Measurements from ENCODE around the gene NACA2.
A peak's percentile ranks its signal among the peaks of the same experiment; 100 is the strongest.
"Not testable (repeated sequence)": the region's sequence is repeated elsewhere in the genome, so short reads cannot be mapped to it uniquely, and the experiment has no call there.

Gene NACA2

DNA sequence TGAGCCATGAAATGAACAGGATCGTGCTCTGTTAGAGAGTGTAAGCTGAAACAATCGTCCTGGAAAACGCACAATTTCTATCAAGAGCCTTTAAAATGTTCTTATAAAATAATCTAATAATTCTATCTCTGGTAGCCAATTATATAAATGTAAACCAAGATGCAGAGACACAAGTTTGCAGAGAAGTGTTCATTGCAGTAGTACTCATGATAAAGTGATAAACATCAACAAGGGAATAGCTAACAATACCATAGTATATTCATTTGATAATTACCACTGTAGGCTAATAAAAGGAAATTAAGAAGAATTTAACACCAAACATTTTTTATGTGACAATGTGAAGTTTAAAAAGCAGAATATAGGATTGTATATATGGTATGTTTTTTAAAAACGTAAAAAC, 12.4 kb downstream of the NACA2 start:
- Histone ChIP-seq H3K9me3 (ENCODE audit: control insufficient read depth, low read length) (no peaks in the 10 kb centered on the region), H3K4me1 (no peaks in the 10 kb centered on the region), H3K27ac (no peak overlapping the region), H3K4me3 (ENCODE audit: low read depth, low read length) (no peak overlapping the region), H2AFZ (no peak overlapping the region), H3K4me2 (ENCODE audit: low read length) (no peak overlapping the region), H3K27me3 (ENCODE audit: control insufficient read depth, insufficient read depth, low read length) (no peaks in the 10 kb centered on the region), H3K36me3 (ENCODE audit: control insufficient read depth, insufficient read depth, low read length) (no peaks in the 10 kb centered on the region), H3K79me2 (no peaks in the 10 kb centered on the region), H3K9ac (no peak overlapping the region)
- TF ChIP-seq, protein P1, sequence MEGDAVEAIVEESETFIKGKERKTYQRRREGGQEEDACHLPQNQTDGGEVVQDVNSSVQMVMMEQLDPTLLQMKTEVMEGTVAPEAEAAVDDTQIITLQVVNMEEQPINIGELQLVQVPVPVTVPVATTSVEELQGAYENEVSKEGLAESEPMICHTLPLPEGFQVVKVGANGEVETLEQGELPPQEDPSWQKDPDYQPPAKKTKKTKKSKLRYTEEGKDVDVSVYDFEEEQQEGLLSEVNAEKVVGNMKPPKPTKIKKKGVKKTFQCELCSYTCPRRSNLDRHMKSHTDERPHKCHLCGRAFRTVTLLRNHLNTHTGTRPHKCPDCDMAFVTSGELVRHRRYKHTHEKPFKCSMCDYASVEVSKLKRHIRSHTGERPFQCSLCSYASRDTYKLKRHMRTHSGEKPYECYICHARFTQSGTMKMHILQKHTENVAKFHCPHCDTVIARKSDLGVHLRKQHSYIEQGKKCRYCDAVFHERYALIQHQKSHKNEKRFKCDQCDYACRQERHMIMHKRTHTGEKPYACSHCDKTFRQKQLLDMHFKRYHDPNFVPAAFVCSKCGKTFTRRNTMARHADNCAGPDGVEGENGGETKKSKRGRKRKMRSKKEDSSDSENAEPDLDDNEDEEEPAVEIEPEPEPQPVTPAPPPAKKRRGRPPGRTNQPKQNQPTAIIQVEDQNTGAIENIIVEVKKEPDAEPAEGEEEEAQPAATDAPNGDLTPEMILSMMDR (IDR thresholded peaks at IDR 0.05), result no peak

DNA sequence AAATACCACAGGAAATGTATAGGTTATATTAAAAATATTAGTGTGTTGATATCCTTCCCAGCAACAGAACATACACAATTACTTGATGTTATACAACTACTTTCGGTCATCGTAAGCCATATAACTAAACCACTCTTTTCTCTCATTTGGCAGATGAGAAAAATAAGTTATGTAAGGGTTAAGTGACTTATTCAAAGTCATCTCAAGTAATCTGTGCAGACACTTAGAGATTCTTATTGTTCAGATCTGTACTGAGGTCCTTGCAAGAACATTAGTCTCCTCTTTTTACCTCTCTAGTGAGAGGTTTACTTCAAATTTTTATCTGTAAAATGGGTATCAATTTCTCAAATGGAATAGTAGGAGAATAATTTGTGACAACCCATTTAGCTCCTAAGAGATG, 15.0 kb downstream of the NACA2 start:
- no peaks in the 10 kb centered on the region for H3K36me3 ChIP-seq (ENCODE audit: control insufficient read depth, insufficient read depth, low read length)
- H3K27me3 ChIP-seq (ENCODE audit: control insufficient read depth, insufficient read depth, low read length), result no peaks in the 10 kb centered on the region
- no peak overlapping the region for H2AFZ ChIP-seq
- no peak overlapping the region for H3K9ac ChIP-seq
- H3K4me1 ChIP-seq, result no peaks in the 10 kb centered on the region
- no peaks in the 10 kb centered on the region for H3K9me3 ChIP-seq (ENCODE audit: control insufficient read depth, low read length)
- no peaks in the 10 kb centered on the region for H3K79me2 ChIP-seq
- no peak overlapping the region for H3K4me2 ChIP-seq (ENCODE audit: low read length)
- H3K27ac ChIP-seq, result no peak overlapping the region
- H3K4me3 ChIP-seq (ENCODE audit: low read depth, low read length), result no peak overlapping the region
- TF ChIP-seq, protein P1 (IDR thresholded peaks at IDR 0.05), result no peak

DNA sequence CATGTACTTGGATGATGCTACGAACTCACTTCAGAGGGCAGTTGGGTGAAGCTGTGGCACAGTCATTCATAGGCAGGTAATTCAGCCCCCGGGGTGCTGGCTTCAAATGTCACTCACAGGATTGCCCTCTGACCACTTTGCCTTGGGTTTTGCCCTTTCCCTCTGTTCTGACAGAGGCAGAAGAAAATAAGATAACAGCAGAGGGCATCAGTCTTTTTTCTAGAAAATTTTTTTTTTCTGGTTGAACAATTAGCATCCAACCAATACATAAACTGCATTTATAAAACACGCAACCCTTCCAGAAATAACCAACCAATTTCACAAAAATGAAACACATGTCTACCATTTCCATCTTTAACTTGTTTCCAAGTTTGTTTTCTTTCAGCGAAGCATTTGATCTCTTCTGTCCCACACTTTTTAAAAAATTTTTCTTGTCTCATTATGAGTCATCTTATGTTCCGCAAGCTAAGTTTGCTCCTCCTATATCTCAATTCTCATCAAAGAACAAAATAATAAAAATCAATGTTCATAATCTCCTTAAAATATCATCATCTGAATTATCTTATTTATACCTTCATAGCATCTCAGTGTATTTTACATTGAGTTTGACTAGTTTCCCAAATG, 15.6 kb downstream of the NACA2 start:
- no peaks in the 10 kb centered on the region for H3K27me3 ChIP-seq (ENCODE audit: control insufficient read depth, insufficient read depth, low read length)
- H3K9me3 ChIP-seq (ENCODE audit: control insufficient read depth, low read length), result no peaks in the 10 kb centered on the region
- no peaks in the 10 kb centered on the region for H3K4me1 ChIP-seq
- no peak overlapping the region for H2AFZ ChIP-seq
- H3K4me3 ChIP-seq (ENCODE audit: low read depth, low read length), result no peak overlapping the region
- TF ChIP-seq, protein P1 (IDR thresholded peaks at IDR 0.05), result no peak
- no peak overlapping the region for H3K27ac ChIP-seq
- no peak overlapping the region for H3K9ac ChIP-seq
- no peak overlapping the region for H3K4me2 ChIP-seq (ENCODE audit: low read length)
- H3K79me2 ChIP-seq, result no peaks in the 10 kb centered on the region
- no peaks in the 10 kb centered on the region for H3K36me3 ChIP-seq (ENCODE audit: control insufficient read depth, insufficient read depth, low read length)

DNA sequence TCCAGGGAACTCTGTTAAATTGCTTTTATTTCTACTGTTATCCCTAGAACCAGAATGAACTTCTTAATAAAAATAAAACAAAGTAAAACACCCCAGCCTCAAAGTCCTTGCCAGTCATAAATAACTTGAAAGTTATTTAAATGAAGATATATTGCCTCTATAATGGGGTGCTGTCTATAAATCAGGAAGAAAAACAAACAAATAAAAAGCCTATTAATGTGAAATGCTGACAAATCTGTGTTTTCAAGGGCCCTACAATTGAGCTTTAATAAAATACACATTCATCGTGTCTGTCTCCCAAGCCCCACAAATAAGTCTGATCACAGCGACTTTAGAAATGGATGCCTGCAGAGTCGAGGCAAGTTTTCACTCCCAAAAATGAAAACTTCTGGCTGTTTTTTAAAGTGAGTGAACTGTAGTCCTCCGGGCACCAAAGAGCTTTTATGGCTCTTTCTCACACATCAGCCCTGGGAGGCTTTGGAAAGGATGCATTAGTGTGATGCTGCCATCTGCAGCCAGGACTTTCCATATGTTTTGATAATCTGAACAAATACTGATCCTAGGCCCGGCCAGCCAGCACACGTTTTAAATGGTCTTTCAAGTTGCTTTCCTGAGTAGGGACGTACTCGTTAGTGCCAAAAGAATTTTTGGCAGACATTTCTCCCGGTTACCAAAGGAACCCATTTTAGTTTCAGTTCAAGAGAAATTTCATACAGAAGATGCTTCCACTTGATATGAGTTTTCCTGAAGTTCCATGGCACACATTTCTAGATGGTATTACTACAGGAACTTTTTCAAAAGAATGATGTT, 16.3 kb downstream of the NACA2 start:
- no peak overlapping the region for H3K27ac ChIP-seq
- H3K36me3 ChIP-seq (ENCODE audit: control insufficient read depth, insufficient read depth, low read length), result no peaks in the 10 kb centered on the region
- H3K9me3 ChIP-seq (ENCODE audit: control insufficient read depth, low read length), result no peaks in the 10 kb centered on the region
- H3K9ac ChIP-seq, result no peak overlapping the region
- no peak overlapping the region for H2AFZ ChIP-seq
- no peak overlapping the region for H3K4me2 ChIP-seq (ENCODE audit: low read length)
- TF ChIP-seq, protein P1 (IDR thresholded peaks at IDR 0.05), result peak; percentile 5
- no peaks in the 10 kb centered on the region for H3K4me1 ChIP-seq
- H3K4me3 ChIP-seq (ENCODE audit: low read depth, low read length), result no peak overlapping the region
- no peaks in the 10 kb centered on the region for H3K79me2 ChIP-seq
- no peaks in the 10 kb centered on the region for H3K27me3 ChIP-seq (ENCODE audit: control insufficient read depth, insufficient read depth, low read length)

DNA sequence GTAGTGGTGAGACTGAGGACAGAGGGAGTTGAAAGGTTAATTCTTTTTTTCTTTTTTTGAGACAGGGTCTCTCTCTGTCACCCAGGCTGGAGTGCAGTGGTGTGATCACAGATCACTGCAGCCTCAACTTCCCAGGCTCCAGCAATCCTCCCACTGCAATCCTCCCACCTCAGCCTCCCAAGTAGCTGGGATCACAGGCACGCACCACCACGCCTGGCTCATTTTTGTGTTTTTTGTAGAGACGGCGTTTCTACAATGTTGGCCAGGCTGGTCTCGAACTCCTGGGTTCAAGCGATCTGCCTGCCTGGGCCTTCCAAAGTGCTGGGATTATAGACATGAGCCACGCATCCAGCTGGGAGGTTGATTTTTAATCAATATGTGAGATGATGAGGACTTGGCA, 18.5 kb downstream of the NACA2 start:
- H2AFZ ChIP-seq; H3K9ac ChIP-seq; H3K4me3 ChIP-seq (ENCODE audit: low read depth, low read length); H3K79me2 ChIP-seq; H3K4me2 ChIP-seq (ENCODE audit: low read length); H3K9me3 ChIP-seq (ENCODE audit: control insufficient read depth, low read length); H3K36me3 ChIP-seq (ENCODE audit: control insufficient read depth, insufficient read depth, low read length); H3K4me1 ChIP-seq; H3K27ac ChIP-seq; H3K27me3 ChIP-seq (ENCODE audit: control insufficient read depth, insufficient read depth, low read length): not testable (repeated sequence)

Measured in parathyroid adenoma (tissue), 2 donors.